ENCODE data around the gene CCDC40. TPM values are rescaled to one million over a fixed set of nuclear protein-coding genes. Genes with fewer than 3 reads are reported as not detected.

The CCDC40 gene
- total and polyA plus RNA-seq, 7 donors = 1.4 to 25.8 (median 5.3) TPM; not detected in 2

- no peaks in the 10 kb centered on the region for H3K9me3 ChIP-seq
- WGBS, 2 donors = 84 to 87% methylated on average over 15 of the region's 15 CpGs
- H3K27ac ChIP-seq = peak overlapping the region; percentile 79 to 88 (median 85)
- intact Hi-C loops (cut with DNase I) = loop anchor here (5.0 kb wide), 1 partner anchor 33 kb away; the partner anchor contains the start of genes CCDC40 and TBC1D16
- TF ChIP-seq POLR2AphosphoS5 (IDR thresholded peaks at IDR 0.05) = no peak
- no peak for TF ChIP-seq EP300 (IDR thresholded peaks at IDR 0.05)
- TF ChIP-seq CTCF (IDR thresholded peaks at IDR 0.05) = no peak
- no peak for TF ChIP-seq POLR2A (IDR thresholded peaks at IDR 0.05)
- no peaks in the 10 kb centered on the region for H3K27me3 ChIP-seq
- no peaks in the 10 kb centered on the region for H3K36me3 ChIP-seq
- peaks cover 0 to 45% (median 42%) of the 10 kb centered on the region in 4 donors for H3K4me1 ChIP-seq
- DNase-seq = no peak
- peak overlapping the region; percentile 27 to 51 (median 44) for H3K4me3 ChIP-seq
Measured at GRCh38 chr17:80070375-80071115, 34.1 kb downstream of the CCDC40 start.

- intact Hi-C loops (cut with DNase I) = loop anchor here (5.0 kb wide), 1 partner anchor 34 kb away; the partner anchor contains the start of genes CCDC40 and TBC1D16
- peak; percentile 87 for DNase-seq
- 60% methylated on average over 20 of the region's 20 CpGs for WGBS, 2 donors
- Histone ChIP-seq H3K36me3 (no peaks in the 10 kb centered on the region), H3K9me3 (no peaks in the 10 kb centered on the region), H3K4me1 (peaks cover 0 to 45% (median 42%) of the 10 kb centered on the region in 4 donors), H3K4me3 (peak overlapping the region; percentile 27 to 51 (median 44)), H3K27me3 (no peaks in the 10 kb centered on the region), H3K27ac (peak overlapping the region; percentile 79 to 88 (median 85))
- TF ChIP-seq EP300 (IDR thresholded peaks at IDR 0.05) (no peak), POLR2AphosphoS5 (IDR thresholded peaks at IDR 0.05) (peak in 3 of 4 donors; percentile 36 to 62 (median 54))
Measured at GRCh38 chr17:80071116-80071841, 34.8 kb downstream of the CCDC40 start.

GRCh38 chr17:80072410-80072809 lies 36.0 kb downstream of the CCDC40 start:
- whole genome bisulfite sequencing, 2 donors = 91 to 98% methylated on average over 6 of the region's 6 CpGs
- TF ChIP-seq POLR2AphosphoS5 (IDR thresholded peaks at IDR 0.05) (no peak), CTCF (IDR thresholded peaks at IDR 0.05) (no peak), POLR2A (IDR thresholded peaks at IDR 0.05) (no peak), EP300 (IDR thresholded peaks at IDR 0.05) (no peak)
- no peaks in the 10 kb centered on the region for H3K36me3 ChIP-seq
- peaks cover 0 to 45% (median 42%) of the 10 kb centered on the region in 4 donors for H3K4me1 ChIP-seq
- intact Hi-C loops (cut with DNase I) = loop anchor here (5.0 kb wide), 1 partner anchor 35 kb away; the partner anchor contains the start of genes CCDC40 and TBC1D16
- H3K27me3 ChIP-seq = no peaks in the 10 kb centered on the region
- H3K27ac ChIP-seq = no peak overlapping the region
- H3K9me3 ChIP-seq = no peaks in the 10 kb centered on the region
- no peak for DNase-seq
- H3K4me3 ChIP-seq = no peak overlapping the region

- 92 to 93% methylated on average over 6 of the region's 6 CpGs for WGBS, 2 donors
- Histone ChIP-seq H3K36me3 (no peaks in the 10 kb centered on the region), H3K27ac (no peak overlapping the region), H3K4me1 (peaks cover 0 to 8% (median 4%) of the 10 kb centered on the region in 4 donors), H3K9me3 (no peaks in the 10 kb centered on the region), H3K27me3 (no peaks in the 10 kb centered on the region), H3K4me3 (no peak overlapping the region)
- DNase-seq = no peak
- TF ChIP-seq CTCF (IDR thresholded peaks at IDR 0.05) = no peak
- no peak for TF ChIP-seq POLR2AphosphoS5 (IDR thresholded peaks at IDR 0.05)
- no peak for TF ChIP-seq POLR2A (IDR thresholded peaks at IDR 0.05)
- no peak for TF ChIP-seq EP300 (IDR thresholded peaks at IDR 0.05)
- intact Hi-C loops (cut with DNase I) = loop anchor here (5.0 kb wide), 1 partner anchor 73 kb away; no protein-coding TSS in a partner anchor
Measured at GRCh38 chr17:80080081-80080480, 43.6 kb downstream of the CCDC40 start.

GRCh38 chr17:80081596-80081995 lies 45.2 kb downstream of the CCDC40 start:
- H3K27me3 ChIP-seq = no peaks in the 10 kb centered on the region
- no peaks in the 10 kb centered on the region for H3K36me3 ChIP-seq
- peaks cover 0 to 8% (median 4%) of the 10 kb centered on the region in 4 donors for H3K4me1 ChIP-seq
- no peaks in the 10 kb centered on the region for H3K9me3 ChIP-seq
- intact Hi-C loops (cut with DNase I) = loop anchor here (5.0 kb wide), 1 partner anchor 74 kb away; no protein-coding TSS in a partner anchor
- H3K27ac ChIP-seq = no peak overlapping the region
- no peak for TF ChIP-seq CTCF (IDR thresholded peaks at IDR 0.05)
- TF ChIP-seq POLR2AphosphoS5 (IDR thresholded peaks at IDR 0.05) = no peak
- no peak for TF ChIP-seq POLR2A (IDR thresholded peaks at IDR 0.05)
- TF ChIP-seq EP300 (IDR thresholded peaks at IDR 0.05) = no peak
- 88 to 93% methylated on average over 14 of the region's 14 CpGs for WGBS, 2 donors
- no peak for DNase-seq
- H3K4me3 ChIP-seq = no peak overlapping the region
